SK-N-DZ (cell line): Measurements from ENCODE around the gene MAFG.
"Not testable (repeated sequence)": the region's sequence is repeated elsewhere in the genome, so short reads cannot be mapped to it uniquely, and the experiment has no call there.

Source experiments
- DNase-seq: peaks from one replicate; pipeline ENCODE4 v3.0.0-alpha.2; 2015; ENCODE audit warnings: low spot score

Gene MAFG

GRCh38 chr17:81923302-81924260 lies 4.0 kb downstream of the MAFG start:
- no peak for DNase-seq

GRCh38 chr17:81922566-81923301 lies 4.8 kb downstream of the MAFG start:
- DNase-seq, result no peak

GRCh38 chr17:81921996-81922565 lies 5.5 kb downstream of the MAFG start:
- no peak for DNase-seq

- DNase-seq, result no peak
Measured at GRCh38 chr17:81921537-81921862, 6.0 kb downstream of the MAFG start.

GRCh38 chr17:81920612-81921536 lies 6.7 kb downstream of the MAFG start:
- DNase-seq, result no peak

GRCh38 chr17:81918832-81919545 lies 8.5 kb downstream of the MAFG start:
- DNase-seq, result no peak

- not testable (repeated sequence) for DNase-seq
Measured at GRCh38 chr17:81918333-81918669, 9.2 kb downstream of the MAFG start.

GRCh38 chr17:81917565-81918332 lies 9.8 kb downstream of the MAFG start, which contains the start of gene SIRT7:
SIRT7 (minus strand) TSS chr17:81918176; CDS start chr17:81918131, 45 bp downstream.
- DNase-seq, result peak; percentile 81

- no peak for DNase-seq
Measured at GRCh38 chr17:81916234-81917001, 11.1 kb downstream of the MAFG start.

GRCh38 chr17:81915331-81915730 lies 12.2 kb downstream of the MAFG start:
- no peak for DNase-seq

GRCh38 chr17:81914103-81914850 lies 13.3 kb downstream of the MAFG start:
- no peak for DNase-seq

GRCh38 chr17:81913394-81914102 lies 14.0 kb downstream of the MAFG start:
- DNase-seq, result no peak

- DNase-seq, result no peak
Measured at GRCh38 chr17:81912441-81913309, 14.9 kb downstream of the MAFG start.

GRCh38 chr17:81911969-81912368 lies 15.6 kb downstream of the MAFG start:
- no peak for DNase-seq

- peak; percentile 83 for DNase-seq
Measured at GRCh38 chr17:81911277-81911961, 16.1 kb downstream of the MAFG start, which contains the start of gene PCYT2. PCYT2 (minus strand) TSS chr17:81911399; CDS start chr17:81911355, 44 bp downstream.

GRCh38 chr17:81910840-81911276 lies 16.7 kb downstream of the MAFG start:
- no peak for DNase-seq
